Cardiac fibroblast (primary cell): ENCODE measurements around the gene PRDX2.
A peak's percentile ranks its signal among the peaks of the same experiment; 100 is the strongest.

Experiments used
- DNase-seq, 2 donors: peaks; one replicate each; pipeline versions ENCODE4 v3.0.0 to v3.0.0-alpha.2; 2010; ENCODE audit warnings: low read depth in 2 of 2
- H3K4me3 ChIP-seq, 2 donors: replicated peaks in 1 of 2; 1 replicate in 1 of 2; 2 replicates in 1 of 2; pipeline ENCODE4 v1.5.1; 2011; ENCODE audit warnings: low read depth in 2 of 2, low read length in 2 of 2, mild to moderate bottlenecking in 2 of 2, moderate library complexity in 1 of 2
- TF ChIP-seq, protein P1 (sequence below): IDR thresholded peaks from one replicate; pipeline ENCODE4 v1.5.1; 2011; ENCODE audit warnings: low read depth, mild to moderate bottlenecking, low read length, inconsistent platforms

Gene PRDX2

DNA sequence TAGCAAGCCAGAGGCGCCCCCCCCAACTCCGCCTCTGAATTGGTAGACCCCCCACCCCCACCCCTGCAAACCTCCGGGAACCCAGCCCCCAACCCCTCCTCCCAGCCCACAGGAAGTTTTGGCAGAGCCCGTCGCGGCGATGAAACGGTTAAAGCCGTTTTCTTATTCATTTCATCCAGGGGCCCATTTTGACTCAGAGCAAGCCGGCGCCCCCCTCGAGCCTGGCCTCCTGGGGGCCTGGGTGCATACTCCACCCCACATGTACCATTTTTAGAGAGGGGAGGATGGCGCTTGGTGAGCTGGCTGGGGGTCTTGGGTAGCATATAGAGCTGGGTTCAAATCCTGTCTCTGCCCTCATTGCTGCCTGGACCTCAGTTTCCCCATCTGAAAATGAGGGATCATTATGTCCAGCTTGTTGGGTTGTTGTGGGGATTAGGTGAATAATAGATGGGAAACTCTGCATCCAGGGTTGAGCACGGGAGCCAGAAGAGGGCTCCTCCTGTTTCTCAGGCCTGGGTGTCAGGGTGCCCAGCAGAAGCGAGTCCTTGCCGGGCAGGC, 18.2 kb downstream of the PRDX2 start:
- DNase-seq: no peak
- TF ChIP-seq, protein P1, sequence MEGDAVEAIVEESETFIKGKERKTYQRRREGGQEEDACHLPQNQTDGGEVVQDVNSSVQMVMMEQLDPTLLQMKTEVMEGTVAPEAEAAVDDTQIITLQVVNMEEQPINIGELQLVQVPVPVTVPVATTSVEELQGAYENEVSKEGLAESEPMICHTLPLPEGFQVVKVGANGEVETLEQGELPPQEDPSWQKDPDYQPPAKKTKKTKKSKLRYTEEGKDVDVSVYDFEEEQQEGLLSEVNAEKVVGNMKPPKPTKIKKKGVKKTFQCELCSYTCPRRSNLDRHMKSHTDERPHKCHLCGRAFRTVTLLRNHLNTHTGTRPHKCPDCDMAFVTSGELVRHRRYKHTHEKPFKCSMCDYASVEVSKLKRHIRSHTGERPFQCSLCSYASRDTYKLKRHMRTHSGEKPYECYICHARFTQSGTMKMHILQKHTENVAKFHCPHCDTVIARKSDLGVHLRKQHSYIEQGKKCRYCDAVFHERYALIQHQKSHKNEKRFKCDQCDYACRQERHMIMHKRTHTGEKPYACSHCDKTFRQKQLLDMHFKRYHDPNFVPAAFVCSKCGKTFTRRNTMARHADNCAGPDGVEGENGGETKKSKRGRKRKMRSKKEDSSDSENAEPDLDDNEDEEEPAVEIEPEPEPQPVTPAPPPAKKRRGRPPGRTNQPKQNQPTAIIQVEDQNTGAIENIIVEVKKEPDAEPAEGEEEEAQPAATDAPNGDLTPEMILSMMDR: no peak
- H3K4me3 ChIP-seq: peak overlapping the region; percentile 43 to 45

DNA sequence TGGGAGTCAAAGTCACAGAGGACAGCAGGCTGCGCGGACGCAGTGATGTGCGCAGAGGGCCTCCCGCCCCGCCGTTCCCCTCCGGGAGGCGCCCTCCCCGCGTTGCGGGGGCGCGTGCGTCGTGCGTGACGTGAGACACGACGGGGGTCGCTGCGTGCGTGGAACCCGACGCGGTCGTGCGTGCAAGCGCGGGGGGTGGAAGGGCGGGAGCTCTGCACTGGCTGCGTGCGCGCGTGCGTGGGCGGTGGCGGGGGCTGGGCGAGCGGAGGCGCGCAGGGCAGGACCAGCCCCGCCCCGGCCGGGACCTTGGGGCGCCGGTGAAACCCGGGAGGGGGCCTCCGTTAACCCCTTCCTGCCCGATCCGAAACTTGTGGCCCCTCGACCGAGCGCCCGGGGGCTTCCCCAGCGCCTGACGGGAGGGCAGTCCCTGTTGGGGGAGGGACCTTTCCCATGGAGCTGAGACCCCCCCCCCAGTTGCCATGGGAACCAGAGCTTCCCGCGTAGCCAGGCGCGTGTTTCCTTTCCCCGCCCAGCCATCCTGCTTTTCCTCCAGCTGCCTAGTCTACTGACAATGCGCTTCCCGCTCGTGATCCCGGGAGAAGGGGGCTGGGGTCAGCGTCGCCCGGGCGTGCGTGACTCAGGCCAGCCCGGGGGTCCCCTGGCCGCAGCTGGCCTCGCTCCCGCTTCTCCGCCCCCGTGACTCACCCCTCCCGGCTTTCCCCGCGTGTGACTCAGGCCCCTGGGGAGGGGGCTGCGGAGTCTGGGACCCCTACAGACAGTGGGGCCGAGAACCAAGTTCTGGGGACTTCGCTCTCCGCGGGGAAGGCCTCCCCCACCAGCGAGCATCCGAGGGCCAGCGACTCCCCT, 18.9 kb downstream of the PRDX2 start:
- peak; percentile 79 to 96 for DNase-seq
- TF ChIP-seq, protein P1: no peak
- H3K4me3 ChIP-seq: peak overlapping the region; percentile 43 to 45

DNA sequence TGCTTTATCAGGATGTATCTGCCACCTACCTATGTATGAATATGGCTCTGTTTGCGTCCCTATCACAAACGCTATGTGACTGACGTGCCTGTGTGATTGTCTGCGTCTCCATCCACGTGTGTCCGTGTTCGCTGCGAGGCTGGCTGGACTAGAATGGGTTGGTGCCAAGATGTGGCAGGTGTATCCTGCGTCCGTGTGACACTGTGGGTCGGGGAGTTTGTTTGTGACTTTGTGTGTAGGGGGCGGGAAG, 19.5 kb downstream of the PRDX2 start:
- peak overlapping the region; percentile 6 to 45 for H3K4me3 ChIP-seq
- TF ChIP-seq, protein P1: no peak
- no peak for DNase-seq

DNA sequence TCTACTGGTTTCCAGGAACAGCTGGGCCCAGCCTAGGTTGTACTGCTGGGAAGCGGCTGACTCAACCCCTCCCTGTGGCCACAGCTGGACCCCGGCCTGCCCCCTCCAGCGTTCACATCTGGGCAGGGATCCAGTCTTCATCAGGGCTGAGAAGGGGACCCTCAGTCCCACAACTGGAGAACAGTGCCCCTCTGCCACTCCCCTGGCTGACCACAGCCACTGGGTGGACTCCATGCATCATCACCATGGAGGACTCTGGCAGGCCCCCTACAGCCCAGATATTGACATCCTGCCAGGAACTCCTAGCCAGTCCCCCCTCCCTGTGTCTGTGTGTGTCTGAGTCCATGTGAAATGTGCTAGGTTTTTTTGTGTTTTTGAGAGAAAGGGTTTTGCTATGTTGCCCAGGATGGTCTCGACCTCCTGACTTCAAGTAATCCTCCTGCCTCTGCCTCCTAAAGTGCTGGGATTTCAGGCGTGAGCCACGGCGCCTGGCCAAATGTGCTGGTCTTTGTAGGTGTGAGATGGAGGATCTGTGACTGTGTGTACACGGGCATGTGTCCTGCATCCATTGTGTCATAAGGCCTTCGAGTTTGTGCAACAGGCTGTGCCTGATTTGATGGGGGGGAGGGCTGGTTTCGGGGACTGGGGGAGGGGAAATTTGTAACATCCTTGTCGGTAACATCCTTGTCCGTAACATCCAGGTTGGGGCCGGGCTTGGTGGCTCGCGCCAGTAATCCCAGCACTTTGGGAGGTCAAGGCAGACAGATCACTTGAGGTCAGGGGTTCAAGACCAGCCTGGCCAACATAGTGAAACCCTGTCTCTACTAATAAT, 22.2 kb downstream of the PRDX2 start:
- TF ChIP-seq, protein P1: peak; percentile 0
- H3K4me3 ChIP-seq: peak overlapping the region; percentile 59 to 77
- DNase-seq: peak; percentile 90 to 96

DNA sequence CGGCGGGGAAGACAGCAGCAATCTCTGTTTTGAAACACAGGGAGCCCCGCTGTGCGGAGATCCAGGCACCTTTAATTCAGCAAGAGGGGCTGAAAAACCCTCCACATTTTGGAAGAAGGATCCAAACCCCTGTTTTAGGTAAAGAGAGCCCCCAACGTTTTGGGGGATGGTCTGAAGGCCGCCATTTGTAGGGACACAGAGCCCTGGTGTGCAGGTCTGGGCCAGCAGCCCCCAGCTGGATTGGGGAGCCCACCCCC, 22.8 kb downstream of the PRDX2 start:
- TF ChIP-seq, protein P1: peak; percentile 1
- peak overlapping the region; percentile 59 to 77 for H3K4me3 ChIP-seq
- no peak for DNase-seq

DNA sequence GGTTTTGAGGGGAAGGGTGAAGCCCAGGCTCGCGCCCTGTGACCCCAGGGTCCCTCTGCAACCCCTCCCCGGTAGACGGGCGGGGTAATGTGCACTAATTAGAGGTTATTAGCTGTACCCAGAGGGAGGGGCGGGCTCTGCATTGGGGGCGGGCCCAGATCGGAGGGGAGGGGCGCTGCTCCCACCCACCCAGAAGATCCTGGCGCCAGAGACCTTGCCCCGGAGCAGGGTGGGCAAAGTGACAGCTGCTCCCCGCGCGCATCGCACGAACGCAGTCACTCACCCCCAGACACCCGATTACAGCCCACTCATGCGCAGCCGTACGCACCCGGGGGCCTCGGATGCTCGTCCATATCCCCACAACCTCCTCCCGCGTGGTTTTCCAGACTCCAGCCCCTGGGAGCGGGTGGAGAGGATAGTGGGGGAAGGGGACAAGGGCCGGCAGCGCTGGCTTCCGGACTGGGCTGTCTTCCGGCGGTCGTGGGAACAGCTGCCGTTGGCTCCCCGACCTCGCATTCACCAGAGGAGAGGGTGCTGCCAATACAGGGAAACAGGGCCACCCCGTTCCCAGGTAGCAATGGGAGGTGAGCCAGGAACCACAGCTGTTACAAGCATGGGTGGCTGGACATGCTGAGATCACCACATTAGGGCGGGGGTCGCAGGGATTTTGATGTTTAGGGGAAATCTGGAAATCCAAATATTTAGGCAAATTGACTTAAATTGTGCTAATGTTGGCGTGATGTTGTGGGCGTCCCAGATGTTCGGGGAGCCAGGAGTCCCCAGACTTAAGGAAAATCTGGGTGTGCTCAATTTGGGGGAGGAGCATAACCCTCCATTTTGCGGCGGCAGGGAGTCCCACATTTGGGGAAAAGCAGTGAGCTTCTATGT, 23.3 kb downstream of the PRDX2 start:
- DNase-seq: peak; percentile 83 to 92
- TF ChIP-seq, protein P1: no peak
- H3K4me3 ChIP-seq: peak overlapping the region; percentile 59 to 77
